ENCODE results near the gene KIF5C.

Gene KIF5C

DNA sequence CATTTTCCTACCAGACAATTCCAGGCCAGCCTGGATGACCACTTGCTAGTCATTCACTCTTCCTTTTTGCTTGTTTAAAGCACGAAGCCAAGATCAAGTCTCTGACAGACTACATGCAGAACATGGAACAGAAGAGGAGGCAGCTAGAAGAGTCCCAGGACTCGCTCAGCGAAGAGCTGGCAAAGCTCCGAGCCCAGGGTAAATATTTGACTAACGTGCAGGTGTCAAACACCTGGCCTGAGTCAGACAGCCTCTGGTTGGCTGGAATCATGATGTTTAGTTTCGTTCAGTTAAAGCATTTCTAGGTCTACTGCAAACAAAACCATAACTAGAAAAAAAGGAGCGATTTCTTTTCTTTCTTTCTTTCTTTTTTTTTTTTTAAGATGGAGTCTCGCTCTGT is 119.3 kb downstream of the KIF5C start:
- peak; percentile 39 for DNase-seq

GRCh38 chr2:148996805-148997204 is 121.8 kb downstream of the KIF5C start:
- no peak for DNase-seq

DNA sequence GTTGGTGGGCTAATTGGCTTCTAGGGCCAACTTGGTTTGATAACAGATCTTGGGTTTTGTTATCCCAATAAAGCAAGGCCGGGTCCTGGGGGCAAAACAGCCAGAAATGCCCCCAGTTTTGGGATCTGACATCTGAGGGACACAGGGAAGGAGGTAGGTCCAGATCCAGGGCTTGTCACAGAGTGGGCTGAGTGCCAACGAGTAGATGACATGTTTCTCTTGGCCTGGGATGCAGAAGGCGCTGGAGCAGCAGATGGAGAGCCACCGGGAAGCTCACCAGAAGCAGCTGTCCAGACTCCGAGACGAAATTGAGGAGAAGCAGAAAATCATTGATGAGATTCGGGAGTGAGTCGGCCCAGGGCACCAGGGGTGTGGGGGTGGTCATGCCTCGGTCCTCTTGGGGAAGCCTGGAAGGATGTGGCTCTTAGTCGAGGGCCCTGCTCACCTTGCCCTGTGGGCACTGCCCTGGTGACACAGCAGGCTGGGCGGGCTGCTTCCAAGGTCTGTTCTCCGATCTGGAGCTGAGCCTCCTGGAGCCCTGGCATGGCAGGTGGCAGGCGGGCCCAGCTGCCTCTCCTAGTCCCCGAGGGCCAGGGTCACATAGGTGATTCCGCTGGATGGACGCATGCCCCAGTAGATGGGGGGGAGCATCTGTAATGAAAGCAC is 123.3 kb downstream of the KIF5C start:
- no peak for DNase-seq

DNA sequence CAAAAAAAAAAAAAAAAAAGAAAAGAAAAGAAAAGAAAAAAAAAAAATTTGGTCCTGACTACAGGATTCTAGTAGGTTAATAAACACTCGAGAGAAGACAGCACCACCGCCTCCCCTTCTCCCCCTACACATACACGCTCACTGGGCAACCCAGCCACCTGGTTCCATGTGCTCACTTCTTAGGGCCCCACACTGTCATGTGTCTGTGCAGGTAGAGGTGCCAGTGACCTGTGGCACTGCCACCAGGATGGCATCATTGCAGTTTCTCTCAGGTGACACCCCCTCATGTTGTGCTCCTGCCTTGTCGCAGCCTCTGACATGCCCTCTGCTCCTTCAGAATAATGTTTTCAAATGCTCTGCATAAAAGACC is 123.8 kb downstream of the KIF5C start:
- DNase-seq, result no peak

DNA sequence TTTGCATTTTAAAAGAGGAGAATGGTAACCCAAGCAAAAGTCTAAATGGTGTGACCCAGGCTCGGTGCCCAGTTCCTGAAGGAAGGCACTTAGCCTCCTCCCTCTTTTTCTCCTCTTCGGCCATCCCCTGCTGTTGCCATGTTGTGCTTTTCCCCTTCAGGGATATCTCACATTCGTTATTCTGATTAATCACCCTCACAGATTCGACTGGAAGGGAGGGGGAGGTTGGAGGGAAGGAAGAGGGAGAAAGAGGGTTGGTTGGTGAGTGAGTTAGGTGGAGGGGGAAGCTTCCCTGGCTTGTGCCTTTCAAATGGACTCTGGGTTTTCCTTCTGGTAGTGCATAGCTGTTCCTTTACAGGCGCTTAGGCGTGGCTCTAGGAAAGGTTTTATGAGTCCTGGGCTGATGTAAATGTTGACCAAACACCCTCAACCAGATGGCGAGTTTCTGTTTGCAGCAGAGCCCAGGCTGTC is 124.5 kb downstream of the KIF5C start:
- peak; percentile 8 for DNase-seq

GRCh38 chr2:149000158-149000938 is 125.3 kb downstream of the KIF5C start:
- DNase-seq, result no peak

DNA sequence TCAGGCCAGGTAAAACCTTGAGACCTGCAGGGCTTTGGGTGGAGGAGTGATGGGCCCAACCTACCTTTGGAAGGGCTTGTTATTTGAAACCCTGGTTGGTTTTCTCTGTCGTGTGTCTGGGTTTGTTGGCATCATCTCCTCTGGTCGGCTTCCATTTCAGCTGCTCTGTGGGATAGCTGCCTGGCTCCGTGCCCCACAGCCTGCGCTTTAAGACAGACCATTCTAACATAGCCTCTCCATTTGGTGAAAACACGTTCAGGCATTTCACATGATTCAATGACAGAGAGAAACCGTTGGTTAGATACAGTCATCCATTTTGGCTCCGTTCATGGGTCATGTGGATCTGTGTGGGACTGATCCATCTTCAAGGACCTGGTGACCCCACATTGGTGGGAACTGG is 126.5 kb downstream of the KIF5C start:
- no peak for DNase-seq

- DNase-seq, result no peak
Observed at GRCh38 chr2:149002378-149002890, 127.4 kb downstream of the KIF5C start.

GRCh38 chr2:149002891-149003740 is 128.1 kb downstream of the KIF5C start:
- no peak for DNase-seq

GRCh38 chr2:149004836-149005235 is 129.8 kb downstream of the KIF5C start:
- DNase-seq, result no peak

- DNase-seq, result no peak
Observed at GRCh38 chr2:149005471-149006077, 130.5 kb downstream of the KIF5C start.

GRCh38 chr2:149006883-149007543 is 132.0 kb downstream of the KIF5C start:
- peak; percentile 53 for DNase-seq

- no peak for DNase-seq
Observed at GRCh38 chr2:149008381-149008780, 133.4 kb downstream of the KIF5C start.

- no peak for DNase-seq
Observed at GRCh38 chr2:149009576-149010461, 134.8 kb downstream of the KIF5C start.

GRCh38 chr2:149012545-149012944 is 137.5 kb downstream of the KIF5C start:
- DNase-seq, result no peak

DNA sequence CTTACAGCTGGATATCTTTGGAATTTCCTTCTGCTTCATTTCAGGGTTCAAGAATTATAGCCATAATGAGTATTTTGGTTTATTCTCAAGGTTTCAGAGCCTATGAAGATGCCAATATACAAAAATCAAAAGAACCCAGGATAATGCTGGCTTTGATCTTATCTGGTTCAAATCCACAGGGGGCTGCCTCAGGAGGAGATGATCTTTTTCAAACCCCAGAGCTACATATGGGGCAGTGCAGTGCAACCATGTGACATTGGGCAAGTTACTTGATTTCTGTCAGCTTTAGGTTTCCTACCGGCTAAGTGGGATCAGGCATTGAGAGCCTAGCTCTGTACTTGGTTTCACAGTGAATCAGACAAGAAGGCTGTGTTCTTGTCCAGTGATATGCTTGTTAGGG is 140.5 kb downstream of the KIF5C start:
- no peak for DNase-seq

DNA sequence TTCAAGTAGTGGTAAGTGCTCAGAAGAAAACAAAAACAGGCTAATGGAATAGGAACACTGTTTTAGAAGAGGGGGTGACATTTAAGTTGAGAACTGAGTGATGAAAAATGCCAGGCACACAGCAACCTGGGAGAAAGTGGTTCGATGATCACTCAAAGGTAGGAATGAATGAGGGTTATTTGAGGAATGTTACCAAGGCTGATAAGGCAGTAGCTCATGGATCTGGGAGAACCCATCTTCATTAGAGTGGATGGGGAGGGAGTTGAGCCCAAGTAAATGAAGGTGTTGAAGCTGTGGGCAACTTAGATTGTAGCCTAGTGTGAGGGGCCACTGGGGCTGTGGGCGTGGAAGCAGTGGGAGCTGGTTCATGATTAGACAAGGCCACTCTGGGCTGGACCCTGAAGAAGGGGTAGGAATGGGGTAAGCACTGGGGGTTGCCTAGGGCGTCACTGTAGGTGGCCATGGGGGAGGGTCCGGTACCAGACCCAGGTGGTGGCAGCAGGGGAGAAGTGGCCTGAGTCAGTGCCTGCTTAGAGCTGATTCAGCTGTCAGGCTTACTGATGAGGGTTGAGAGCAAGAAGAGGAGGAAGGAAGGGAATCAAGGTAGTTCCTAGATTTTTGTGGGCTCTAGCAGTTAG is 141.0 kb downstream of the KIF5C start:
- DNase-seq, result no peak

DNA sequence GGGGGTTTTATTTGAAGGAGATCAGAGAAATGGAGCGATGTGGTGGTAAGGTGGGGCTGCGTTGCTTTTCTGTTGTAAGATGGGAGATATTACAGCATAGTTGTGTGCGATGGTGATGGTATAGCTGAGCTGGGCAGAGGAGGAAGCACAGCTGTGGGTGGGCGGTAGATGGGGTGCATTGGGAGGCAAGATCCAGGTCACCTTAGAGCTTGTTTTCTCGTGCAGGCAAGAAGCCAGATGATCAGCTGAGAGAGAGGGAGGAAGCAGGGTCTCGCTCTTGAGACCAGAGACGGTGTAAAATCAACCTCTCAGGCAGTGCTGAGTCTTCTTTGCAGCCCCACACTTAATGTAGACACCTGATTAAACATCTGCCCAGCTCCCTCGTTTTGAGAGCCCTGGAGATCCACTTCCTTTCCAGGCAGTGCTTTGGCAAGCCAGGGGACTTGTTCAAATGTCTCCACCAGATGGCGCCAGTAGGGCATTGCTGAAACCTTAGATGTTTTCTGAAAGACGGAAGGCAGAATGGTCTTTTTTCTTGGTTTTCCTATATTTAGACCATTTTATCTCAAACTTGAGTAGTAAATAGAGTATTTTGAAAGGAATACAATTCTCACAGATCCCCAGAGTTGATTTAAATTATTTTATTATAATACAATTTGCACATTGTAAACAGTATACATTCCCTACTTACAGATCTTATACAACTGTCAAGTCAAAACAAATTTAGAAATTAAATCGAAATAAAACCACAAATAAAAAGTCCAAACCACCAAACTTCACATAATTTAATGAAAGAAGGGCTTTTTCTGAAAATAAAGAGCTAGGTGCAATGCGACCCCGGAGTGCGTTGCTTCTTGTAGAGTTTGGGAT is 142.3 kb downstream of the KIF5C start:
- peak; percentile 53 for DNase-seq

- DNase-seq, result no peak
Observed at GRCh38 chr2:149018981-149019380, 144.0 kb downstream of the KIF5C start.

- no peak for DNase-seq
Observed at GRCh38 chr2:149019768-149020167, 144.7 kb downstream of the KIF5C start.
